Liver (tissue), 3 donors: ENCODE measurements around the gene PDZRN4.

Experiments used
- JUND ChIP-seq, 2 donors: IDR thresholded peaks; 2 replicates each; pipeline ENCODE4 v1.6.1; 2016; ENCODE audit warnings: antibody characterized with exemption in 2 of 2
- RAD21 ChIP-seq, 2 donors: IDR thresholded peaks; 2 replicates each; pipeline ENCODE4 v1.6.1; 2016; ENCODE audit warnings: antibody characterized with exemption in 2 of 2, mild to moderate bottlenecking in 2 of 2
- REST ChIP-seq: IDR thresholded peaks from 2 replicates; pipeline ENCODE4 v1.6.1; 2016; ENCODE audit warnings: antibody characterized with exemption, mild to moderate bottlenecking
- YY1 ChIP-seq: IDR thresholded peaks from 2 replicates; pipeline ENCODE4 v1.6.1; 2016; ENCODE audit warnings: antibody characterized with exemption, mild to moderate bottlenecking
- TF ChIP-seq, protein P1 (sequence below): fragments of 150-350 bp; IDR thresholded peaks from 2 replicates; pipeline ENCODE4 v1.5.1; 2017; ENCODE audit warnings: improper control_type of control experiment, low read depth, low read length; ENCODE audit not compliant: missing input control
- TF ChIP-seq, protein P2 (sequence below): IDR thresholded peaks from 2 replicates; pipeline ENCODE4 v1.6.1; 2016; ENCODE audit warnings: antibody characterized with exemption
- donor health status: healthy.
- donor health status: healthy.

- TF ChIP-seq REST (no peak), JUND (IDR thresholded peaks at IDR 0.05) (no peak), RAD21 (IDR thresholded peaks at IDR 0.05) (no peak), YY1 (no peak)
- TF ChIP-seq, protein P1, sequence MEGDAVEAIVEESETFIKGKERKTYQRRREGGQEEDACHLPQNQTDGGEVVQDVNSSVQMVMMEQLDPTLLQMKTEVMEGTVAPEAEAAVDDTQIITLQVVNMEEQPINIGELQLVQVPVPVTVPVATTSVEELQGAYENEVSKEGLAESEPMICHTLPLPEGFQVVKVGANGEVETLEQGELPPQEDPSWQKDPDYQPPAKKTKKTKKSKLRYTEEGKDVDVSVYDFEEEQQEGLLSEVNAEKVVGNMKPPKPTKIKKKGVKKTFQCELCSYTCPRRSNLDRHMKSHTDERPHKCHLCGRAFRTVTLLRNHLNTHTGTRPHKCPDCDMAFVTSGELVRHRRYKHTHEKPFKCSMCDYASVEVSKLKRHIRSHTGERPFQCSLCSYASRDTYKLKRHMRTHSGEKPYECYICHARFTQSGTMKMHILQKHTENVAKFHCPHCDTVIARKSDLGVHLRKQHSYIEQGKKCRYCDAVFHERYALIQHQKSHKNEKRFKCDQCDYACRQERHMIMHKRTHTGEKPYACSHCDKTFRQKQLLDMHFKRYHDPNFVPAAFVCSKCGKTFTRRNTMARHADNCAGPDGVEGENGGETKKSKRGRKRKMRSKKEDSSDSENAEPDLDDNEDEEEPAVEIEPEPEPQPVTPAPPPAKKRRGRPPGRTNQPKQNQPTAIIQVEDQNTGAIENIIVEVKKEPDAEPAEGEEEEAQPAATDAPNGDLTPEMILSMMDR: no peak
- TF ChIP-seq, protein P2, sequence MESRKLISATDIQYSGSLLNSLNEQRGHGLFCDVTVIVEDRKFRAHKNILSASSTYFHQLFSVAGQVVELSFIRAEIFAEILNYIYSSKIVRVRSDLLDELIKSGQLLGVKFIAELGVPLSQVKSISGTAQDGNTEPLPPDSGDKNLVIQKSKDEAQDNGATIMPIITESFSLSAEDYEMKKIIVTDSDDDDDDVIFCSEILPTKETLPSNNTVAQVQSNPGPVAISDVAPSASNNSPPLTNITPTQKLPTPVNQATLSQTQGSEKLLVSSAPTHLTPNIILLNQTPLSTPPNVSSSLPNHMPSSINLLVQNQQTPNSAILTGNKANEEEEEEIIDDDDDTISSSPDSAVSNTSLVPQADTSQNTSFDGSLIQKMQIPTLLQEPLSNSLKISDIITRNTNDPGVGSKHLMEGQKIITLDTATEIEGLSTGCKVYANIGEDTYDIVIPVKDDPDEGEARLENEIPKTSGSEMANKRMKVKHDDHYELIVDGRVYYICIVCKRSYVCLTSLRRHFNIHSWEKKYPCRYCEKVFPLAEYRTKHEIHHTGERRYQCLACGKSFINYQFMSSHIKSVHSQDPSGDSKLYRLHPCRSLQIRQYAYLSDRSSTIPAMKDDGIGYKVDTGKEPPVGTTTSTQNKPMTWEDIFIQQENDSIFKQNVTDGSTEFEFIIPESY: no peak
Observed at GRCh38 chr12:41311883-41312282, 123.8 kb downstream of the PDZRN4 start.
